Superior temporal gyrus (tissue), 1 donor: Measurements from ENCODE around the gene MARK1.
"Not testable (repeated sequence)": the region's sequence is repeated elsewhere in the genome, so short reads cannot be mapped to it uniquely, and the experiment has no call there.

ENCODE experiments used
- DNase-seq: peaks from one replicate; pipeline ENCODE4 v3.0.0-alpha.2; 2016; ENCODE audit errors: extremely low spot score

Gene MARK1

DNA sequence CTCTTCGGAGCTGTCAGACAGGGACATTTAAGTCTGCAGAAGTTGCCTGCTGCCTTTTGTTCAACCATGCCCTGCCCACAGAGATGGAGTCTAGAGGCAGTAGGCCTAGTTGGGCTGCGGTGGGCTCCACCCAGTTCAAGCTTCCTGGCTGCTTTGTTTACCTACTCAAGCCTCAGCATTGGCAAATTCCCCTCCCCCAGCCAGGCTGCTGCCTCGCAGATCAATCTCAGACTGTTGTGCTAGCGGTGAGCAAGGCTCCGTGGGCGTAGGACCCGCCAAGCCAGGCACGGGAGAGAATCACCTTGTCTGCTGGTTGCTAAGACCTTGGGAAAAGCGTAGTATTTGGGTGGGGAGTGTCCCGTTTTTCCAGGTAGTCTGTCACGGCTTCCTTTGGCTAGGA, 83.2 kb downstream of the MARK1 start:
- not testable (repeated sequence) for DNase-seq

DNA sequence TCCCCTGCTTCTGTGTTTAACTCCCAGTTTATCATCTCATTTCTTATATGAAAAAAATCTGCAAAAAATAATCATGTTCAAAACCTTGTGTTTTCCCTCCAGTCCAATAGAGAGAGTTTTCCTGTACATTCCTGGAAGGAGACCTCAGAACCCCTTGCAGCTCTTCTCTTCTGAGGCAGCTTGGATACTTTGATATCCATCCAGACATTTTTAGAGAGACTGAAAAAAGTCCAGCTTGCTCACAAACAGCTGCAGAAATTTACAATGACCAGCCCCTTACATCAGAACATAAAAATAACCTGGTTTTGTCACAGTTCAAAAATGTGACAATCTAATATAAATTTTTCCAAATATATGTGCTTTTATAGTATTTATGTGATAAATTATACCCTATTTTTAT, 88.9 kb downstream of the MARK1 start:
- DNase-seq: no peak

DNA sequence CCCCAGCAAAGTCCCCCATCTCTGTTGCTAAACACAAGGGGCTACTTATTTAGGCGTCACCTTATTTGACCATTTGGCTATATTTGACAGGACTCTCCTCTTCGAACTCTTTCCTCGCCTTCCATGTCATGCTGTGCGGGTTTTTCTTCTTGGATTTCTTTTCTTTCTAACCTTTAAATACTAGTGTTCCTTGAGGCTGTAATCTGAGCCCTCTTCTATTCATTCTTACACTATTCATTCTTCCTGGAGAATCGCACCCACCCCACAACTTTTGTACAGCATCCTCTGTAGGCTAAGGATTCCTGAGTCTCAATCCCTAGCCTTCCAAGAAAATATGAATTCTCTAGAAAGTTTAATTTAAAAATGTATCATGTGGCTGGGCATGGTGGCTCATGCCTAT, 100.5 kb downstream of the MARK1 start:
- DNase-seq: no peak

DNA sequence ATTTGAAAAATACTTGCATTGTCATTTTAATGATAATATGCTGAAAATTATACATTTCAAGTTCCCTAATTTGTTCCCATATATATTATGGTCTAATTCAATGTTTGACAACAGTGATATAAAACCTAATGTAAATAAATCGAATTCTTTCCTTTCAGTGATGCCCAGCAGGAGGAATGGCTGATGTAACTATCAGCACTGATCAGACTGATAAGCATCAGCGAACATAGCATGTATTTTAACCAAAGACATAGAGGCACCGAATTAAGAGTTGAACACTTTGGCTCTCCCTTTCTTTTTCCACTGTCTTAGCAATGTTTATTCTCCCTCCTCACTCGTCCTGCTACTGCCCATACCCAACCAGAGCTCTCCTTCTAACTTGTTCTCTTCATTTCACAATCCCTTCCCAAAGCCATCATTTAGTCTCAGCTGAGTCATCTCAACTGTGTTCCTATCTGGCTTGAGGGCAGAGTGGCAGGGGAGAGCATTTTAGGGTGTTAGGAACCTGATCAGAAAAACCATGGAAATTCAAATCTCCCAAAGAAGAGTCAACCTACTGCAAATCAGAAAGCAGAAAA, 103.4 kb downstream of the MARK1 start:
- DNase-seq: no peak

DNA sequence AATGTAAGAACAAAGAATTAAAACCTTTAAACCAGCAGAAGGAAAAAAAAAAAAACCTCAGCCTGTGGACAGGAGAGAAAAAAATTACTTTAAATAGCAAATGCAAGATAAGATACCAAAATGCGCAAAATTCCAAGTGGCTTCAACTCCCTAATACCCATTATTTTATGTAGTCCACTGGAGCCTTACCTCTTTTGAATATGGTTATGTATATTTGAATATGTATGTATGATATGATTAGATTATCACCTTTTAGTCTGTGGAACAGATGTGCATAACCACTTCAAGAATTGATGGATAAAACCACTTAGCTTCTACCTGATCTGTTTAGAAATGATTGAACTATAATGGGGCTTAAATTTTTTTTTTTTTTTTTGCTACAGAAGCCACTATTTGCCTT, 109.8 kb downstream of the MARK1 start:
- DNase-seq: no peak

DNA sequence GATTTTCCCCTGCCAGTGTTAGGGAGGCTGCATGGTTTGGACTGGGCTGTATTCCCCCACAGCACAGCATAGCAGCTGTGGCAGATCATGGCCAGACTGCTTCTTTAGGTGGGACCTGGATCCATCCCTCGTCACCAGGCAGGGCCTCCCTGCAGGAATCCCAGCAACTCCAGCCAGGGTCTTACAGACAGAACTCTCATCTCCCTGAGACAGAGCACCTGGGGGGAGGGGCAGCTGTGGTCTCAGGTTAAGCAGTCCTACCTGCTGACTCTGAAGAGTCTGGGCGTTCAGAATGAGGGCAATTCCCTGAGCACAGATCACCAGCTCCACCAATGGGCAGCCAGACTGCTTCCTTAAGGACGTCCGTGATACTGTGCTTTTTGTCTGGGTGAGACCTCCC, 114.3 kb downstream of the MARK1 start:
- DNase-seq: no peak

DNA sequence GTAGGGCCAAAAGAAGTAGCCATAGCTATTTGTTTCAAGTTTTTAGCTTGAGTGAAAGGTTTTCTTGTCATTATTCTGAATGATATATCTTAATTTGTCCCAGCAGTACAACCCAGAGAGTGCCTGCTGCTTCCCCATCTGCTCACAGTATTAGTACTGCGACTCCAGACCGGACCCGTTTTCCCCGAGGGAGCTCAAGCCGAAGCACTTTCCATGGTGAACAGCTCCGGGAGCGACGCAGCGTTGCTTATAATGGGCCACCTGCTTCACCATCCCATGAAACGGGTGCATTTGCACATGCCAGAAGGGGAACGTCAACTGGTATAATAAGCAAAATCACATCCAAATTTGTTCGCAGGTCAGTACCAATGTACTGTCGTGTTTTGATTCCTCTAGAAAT, 125.1 kb downstream of the MARK1 start:
- no peak for DNase-seq

DNA sequence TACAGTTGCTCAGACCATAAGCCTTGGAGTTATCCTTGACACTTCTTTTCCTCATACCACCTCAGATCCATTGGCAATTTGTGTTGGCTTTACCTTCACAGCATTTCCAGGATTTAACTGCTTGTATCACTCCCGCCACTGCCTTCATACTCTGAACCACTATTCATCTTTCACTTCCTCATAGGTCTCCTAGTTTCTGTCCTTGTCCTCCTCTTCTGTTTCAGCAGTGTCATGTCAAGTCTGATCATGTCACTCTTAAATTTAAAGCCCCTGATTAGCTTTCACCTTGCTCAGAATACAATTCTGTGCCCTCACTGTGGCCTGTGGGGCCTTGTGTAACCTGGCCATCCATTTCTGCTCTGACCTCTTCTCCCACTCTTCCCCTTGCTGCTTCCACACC, 127.6 kb downstream of the MARK1 start:
- DNase-seq: no peak

DNA sequence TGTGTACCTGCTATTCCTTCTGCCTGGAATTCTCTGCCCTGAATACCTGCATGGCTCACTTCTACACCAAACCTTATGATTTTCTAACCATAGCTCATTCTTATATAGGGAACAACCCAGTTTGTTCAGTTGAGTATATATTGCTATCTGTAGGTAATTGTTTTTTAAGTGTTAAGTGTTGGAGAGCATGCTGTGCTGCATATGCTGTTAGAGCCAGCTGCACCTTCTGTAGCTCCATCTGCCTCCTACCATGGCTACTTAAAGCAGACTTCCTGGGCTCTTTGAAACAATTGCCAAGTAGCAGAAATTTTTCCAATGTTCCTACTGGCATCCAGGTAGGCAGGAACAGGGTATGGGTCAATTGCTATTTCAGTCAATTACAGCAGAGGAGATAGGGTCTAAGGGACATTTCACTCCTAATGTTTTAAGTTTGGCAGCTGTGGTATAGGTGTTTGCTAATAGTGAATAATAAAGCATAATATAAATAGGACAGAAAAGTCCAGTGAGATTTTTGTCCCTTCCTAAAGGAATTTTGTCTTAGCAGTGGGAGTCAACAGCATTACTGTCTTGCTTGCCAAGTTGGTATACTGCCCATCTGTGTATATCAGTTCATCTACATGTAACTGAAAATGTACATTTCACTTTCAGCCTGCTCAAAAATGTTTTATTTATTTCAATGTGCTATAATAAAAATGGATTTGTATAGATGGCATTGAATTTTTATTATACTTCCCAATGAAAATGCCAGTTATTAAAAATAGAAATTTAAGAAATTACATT, 128.2 kb downstream of the MARK1 start:
- peak; percentile 40 for DNase-seq

DNA sequence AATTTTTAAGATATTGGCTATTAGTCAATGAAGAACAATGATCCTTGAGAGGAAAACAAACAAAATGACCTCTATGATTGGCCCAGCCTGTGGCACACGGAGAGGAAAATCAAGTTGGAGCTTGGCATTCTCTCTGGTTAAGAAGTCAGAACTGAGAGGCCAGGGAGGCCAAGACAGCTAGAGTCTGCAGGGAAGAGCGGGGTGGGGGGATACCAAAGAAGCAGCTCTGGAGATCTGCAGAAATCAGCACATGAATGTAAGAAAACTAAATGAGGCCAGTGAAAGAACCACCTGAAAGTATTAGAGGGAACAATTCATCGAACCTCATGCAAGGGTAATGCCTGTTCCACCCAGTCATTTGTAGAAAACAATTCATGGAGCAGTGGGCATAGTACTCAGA, 138.4 kb downstream of the MARK1 start:
- DNase-seq: no peak

DNA sequence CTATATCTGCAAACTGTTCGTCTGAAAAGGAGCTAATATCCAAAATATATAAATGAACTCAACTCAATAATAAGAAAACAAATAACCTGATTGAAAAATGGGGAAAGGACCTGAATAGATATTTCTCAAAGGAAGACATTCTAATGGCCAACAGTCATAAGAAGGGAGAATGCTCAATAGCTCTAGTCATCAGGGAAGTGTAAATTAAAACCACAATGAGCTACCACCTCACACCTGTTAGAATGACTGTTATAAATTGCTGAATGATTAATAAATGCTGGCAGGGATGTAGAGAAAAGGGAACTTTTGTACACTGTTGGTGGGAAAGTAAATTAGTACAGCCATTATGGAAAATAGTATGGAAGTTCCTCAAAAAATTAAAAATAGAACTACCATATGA, 141.1 kb downstream of the MARK1 start:
- no peak for DNase-seq

DNA sequence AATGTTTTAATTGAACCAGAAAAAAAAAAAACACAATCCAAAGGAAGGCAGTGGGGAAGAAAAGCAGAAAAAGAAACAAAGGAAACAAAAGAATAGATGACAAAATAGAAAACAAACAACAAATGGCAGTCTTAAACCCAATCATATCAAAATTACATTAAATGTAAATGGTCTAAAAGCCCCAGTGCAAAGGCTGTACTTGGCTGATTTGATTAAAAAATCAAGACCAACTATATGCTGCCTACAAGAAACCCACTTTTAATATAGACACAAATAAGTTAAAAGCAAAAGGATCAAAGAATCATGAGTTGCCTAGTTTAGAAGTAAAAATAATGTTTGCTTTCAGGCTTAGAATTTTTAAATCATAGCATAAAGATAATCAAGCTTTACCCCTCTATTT, 142.4 kb downstream of the MARK1 start:
- no peak for DNase-seq

DNA sequence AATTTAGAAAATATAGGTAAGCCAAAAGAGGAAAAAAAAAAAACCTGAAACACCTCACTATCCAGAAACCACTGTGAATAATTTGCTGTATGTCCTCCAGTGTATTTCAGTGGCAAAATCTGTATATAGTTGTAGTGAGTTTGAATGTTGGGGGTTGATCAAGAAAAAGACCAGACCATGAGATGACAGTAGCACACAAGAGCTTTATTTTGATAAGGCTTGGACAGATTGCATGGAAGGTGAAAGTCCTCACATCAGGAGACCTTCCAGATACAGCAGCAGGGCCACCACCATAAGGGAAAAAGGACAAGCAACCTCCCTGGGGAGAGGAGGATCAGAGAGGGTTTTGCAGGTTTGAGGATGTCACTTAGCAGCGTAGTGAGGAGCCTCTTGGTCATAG, 146.0 kb downstream of the MARK1 start:
- no peak for DNase-seq

DNA sequence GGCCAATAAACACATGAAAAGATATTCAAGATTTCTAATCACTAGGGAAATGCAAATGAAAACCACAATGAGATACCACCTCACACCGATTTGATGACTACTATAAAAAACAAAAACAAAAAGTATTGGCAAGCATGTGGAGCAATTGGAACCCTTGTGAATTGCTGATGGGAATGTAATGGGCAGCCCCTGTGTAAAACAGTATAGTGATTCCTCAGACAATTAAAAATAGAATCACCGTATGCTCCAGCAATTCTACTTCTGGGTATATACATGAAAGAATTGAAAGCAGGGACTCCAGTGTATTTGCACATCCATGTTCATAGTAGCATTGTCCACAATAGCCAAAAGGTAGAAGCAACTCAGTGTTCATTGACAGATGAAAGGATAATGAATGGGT, 149.3 kb downstream of the MARK1 start:
- no peak for DNase-seq

DNA sequence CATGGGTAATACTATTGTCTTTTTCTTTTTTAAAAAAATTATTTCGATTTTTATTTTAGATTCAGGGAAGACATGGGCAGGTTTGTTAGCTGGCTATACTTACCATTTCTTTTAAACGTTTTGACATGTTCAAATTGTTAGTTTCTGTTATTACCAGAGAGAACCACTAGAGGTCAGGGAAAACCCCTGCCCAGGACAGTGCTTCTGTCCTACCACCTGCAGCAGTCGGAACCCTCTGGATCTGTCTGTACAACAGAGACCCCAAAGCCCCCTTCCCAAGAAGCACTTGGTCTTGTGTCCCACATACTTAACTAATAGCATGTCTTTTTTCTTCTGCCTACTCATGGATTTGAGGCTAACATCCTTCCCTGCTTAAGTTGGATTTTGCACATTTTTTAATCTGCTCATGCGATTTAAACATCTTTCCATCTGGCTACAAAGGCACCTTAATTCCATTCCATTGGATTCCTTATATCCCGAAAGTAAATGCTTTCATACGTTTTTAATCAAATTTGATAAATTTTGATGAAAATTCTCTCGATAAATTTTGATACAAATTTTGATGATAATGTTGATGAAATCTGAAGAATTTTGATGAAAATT, 152.2 kb downstream of the MARK1 start:
- peak; percentile 66 for DNase-seq

DNA sequence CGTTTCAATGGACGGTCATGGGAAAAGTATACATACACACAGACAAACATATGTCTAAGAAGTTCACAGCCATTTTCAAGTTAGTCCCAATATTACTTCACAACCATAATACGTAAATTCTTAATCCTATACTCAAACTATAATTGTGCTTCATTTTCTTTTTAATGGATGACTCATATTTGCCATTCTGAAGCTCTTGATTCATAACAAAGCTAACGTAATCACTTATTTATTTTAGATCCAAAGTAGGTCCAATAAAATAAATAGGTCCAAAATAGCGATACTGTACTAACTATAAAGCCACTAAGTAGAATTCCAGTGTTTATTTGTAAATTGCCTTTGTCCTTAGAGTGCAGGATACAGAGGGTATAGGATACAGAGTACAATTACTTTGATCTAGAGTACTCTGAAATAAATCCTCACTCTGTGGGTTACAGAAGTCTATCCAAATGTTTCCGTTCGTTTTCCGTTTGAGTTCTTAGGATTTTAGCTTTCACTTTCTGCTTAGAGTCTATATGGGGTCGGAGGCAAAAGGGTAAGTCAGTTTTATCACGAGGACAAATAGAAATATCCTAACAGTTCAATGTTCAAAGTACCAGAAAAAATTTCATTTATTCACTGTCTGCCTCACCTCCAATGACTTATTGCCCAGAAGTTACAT, 153.4 kb downstream of the MARK1 start:
- no peak for DNase-seq

DNA sequence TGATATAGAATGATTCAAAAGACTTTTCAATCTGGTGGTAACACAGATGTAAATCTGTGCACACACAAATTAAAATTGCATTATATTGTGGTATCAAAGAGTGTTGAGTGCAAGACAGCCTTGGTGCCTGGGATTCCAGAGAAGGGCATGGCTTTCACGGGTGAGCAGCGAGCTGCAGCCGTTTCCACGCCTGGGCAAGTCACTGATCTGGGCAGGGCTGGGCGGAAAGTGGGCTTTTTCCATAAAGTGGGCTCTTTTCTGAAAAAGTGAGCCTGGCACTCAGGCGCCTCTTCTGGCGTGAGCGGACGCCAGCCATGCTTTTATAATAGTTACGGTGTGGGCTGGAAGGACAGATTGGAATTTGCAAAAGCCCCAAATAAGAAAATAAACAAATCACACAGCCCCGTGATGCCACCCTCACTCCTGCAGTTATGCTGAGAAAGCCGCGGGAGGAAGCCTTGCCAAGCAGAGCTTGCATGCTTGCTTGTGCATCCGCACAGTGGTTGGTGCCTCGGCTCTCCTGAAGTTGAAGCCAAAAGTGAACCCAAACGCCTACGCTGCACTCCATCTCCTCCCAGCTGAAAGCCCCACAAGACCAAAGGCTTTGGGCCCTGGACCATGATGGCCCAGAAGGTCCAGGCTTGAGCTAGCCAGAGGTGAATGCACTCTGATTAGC, 155.1 kb downstream of the MARK1 start:
- no peak for DNase-seq

DNA sequence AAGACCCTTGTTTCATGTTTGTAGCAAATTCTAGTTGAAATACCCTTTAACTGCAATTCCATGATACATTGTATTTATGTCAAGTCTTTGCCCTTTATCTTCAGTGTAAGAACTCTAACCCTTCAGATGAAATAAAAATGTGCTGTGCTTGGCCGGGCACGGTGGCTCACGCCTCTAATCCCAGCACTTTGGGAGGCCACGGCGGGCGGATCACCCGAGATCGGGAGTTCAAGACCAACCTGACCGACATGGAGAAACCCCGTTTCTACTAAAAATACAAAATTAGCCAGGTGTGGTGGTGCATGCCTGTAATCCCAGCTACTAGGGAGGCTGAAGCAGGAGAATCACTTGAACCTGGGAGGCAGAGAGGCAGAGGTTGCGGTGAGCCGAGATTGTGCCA, 155.8 kb downstream of the MARK1 start:
- not testable (repeated sequence) for DNase-seq

DNA sequence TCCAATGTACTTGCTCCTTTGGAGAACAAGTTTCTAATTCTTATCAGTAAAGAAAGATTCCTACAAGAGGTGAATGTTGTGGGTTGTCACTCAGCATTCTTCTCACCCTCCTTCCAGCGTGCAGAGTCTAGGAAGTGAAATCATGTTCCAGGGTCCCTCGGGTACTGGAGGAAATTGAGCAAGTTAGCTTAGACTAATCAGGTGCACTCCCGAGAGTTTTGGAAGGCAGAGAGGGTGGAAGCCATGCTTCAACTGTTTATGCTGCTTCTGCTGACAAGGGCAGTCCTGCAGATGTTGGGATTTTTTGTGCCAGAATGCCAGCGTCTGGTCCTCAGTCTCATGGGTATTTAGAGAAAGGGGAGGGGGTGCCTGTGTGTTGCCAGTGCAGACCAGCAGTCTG, 157.0 kb downstream of the MARK1 start:
- no peak for DNase-seq

DNA sequence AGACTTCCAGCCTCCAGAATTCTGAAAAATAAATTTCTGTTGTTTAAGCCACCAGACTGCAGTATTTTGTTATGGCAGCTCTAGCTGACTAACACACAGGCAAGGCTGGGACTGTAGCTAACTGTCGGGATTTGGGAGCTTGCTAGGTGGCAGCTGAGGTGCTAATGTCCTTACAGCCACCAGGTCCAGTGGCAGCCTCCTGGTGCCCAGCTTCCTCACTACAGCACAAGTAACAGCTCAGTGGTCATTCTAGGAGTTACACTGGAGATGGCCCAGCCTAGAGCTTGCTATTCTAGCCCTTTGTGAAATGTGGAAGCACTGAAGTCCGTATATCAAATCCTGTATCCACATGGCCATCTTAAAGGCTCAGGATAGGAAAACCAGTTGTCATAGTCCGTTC, 157.9 kb downstream of the MARK1 start:
- DNase-seq: no peak

DNA sequence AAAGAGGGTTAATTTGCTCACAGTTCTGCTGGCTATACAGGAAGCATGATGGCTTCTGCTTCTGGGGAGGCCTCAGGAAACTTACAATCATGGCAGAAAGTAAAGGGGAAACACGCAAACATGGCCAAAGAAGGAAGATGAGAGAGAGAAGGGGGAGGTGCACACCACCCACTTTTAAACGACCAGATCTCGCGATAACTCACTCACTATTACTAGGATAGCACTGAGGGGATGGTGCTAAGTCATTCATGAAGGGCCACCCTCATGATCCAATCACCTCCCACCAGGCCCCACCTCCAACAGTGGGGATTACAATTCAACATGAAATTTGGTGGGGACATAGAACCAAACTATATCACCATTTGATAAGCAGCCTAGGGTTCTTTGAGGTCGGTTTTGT, 159.9 kb downstream of the MARK1 start:
- DNase-seq: no peak

DNA sequence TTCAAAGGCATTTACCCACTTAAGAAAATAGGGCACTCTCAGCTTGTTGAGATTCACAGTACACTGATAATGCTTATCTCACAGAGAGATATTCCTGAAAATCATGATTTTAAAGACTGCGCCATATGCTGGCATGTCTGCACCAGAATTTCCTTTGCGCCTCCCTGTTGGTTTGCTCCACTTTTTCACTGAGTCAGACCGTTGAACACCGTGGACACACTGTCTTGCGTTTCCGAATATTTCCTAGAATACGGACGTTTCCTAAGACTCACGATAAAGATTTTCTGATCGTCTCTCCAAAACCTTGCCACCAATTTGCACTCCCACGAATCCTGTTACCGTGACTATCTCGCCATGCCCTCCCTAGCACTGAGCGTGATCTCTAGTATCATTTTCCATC, 161.7 kb downstream of the MARK1 start:
- peak; percentile 52 for DNase-seq
